ENCODE results near the gene LRP1. TPM values are rescaled to one million over a fixed set of nuclear protein-coding genes. Genes with fewer than 3 reads are reported as not detected.

LRP1 gene
- total and polyA plus RNA-seq, 2 of the 13 experiments (the other 11 are each of a cell fraction or from before 2014, with no cell fraction given) = 14.7 to 30.8 TPM

GRCh38 chr12:57236201-57236924 lies 108.1 kb downstream of the LRP1 start (continued):
- TF ChIP-seq, protein P1, sequence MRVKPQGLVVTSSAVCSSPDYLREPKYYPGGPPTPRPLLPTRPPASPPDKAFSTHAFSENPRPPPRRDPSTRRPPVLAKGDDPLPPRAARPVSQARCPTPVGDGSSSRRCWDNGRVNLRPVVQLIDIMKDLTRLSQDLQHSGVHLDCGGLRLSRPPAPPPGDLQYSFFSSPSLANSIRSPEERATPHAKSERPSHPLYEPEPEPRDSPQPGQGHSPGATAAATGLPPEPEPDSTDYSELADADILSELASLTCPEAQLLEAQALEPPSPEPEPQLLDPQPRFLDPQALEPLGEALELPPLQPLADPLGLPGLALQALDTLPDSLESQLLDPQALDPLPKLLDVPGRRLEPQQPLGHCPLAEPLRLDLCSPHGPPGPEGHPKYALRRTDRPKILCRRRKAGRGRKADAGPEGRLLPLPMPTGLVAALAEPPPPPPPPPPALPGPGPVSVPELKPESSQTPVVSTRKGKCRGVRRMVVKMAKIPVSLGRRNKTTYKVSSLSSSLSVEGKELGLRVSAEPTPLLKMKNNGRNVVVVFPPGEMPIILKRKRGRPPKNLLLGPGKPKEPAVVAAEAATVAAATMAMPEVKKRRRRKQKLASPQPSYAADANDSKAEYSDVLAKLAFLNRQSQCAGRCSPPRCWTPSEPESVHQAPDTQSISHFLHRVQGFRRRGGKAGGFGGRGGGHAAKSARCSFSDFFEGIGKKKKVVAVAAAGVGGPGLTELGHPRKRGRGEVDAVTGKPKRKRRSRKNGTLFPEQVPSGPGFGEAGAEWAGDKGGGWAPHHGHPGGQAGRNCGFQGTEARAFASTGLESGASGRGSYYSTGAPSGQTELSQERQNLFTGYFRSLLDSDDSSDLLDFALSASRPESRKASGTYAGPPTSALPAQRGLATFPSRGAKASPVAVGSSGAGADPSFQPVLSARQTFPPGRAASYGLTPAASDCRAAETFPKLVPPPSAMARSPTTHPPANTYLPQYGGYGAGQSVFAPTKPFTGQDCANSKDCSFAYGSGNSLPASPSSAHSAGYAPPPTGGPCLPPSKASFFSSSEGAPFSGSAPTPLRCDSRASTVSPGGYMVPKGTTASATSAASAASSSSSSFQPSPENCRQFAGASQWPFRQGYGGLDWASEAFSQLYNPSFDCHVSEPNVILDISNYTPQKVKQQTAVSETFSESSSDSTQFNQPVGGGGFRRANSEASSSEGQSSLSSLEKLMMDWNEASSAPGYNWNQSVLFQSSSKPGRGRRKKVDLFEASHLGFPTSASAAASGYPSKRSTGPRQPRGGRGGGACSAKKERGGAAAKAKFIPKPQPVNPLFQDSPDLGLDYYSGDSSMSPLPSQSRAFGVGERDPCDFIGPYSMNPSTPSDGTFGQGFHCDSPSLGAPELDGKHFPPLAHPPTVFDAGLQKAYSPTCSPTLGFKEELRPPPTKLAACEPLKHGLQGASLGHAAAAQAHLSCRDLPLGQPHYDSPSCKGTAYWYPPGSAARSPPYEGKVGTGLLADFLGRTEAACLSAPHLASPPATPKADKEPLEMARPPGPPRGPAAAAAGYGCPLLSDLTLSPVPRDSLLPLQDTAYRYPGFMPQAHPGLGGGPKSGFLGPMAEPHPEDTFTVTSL (CRISPR knock-in tag; IDR thresholded peaks at IDR 0.05; ENCODE audit: borderline replicate concordance) = no peak
- TF ChIP-seq ZNF674 (CRISPR knock-in tag; IDR thresholded peaks at IDR 0.05; ENCODE audit: low read depth) (no peak), ZNF44 (CRISPR knock-in tag; IDR thresholded peaks at IDR 0.05) (no peak), ZNF652 (CRISPR knock-in tag; IDR thresholded peaks at IDR 0.05; ENCODE audit: borderline replicate concordance, low read depth) (no peak), ZNF691 (CRISPR knock-in tag; IDR thresholded peaks at IDR 0.05; ENCODE audit: borderline replicate concordance, low read depth) (no peak), ZSCAN21 (CRISPR knock-in tag; IDR thresholded peaks at IDR 0.05; ENCODE audit: borderline replicate concordance) (no peak)
- TF ChIP-seq, protein P2, sequence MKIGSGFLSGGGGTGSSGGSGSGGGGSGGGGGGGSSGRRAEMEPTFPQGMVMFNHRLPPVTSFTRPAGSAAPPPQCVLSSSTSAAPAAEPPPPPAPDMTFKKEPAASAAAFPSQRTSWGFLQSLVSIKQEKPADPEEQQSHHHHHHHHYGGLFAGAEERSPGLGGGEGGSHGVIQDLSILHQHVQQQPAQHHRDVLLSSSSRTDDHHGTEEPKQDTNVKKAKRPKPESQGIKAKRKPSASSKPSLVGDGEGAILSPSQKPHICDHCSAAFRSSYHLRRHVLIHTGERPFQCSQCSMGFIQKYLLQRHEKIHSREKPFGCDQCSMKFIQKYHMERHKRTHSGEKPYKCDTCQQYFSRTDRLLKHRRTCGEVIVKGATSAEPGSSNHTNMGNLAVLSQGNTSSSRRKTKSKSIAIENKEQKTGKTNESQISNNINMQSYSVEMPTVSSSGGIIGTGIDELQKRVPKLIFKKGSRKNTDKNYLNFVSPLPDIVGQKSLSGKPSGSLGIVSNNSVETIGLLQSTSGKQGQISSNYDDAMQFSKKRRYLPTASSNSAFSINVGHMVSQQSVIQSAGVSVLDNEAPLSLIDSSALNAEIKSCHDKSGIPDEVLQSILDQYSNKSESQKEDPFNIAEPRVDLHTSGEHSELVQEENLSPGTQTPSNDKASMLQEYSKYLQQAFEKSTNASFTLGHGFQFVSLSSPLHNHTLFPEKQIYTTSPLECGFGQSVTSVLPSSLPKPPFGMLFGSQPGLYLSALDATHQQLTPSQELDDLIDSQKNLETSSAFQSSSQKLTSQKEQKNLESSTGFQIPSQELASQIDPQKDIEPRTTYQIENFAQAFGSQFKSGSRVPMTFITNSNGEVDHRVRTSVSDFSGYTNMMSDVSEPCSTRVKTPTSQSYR (CRISPR knock-in tag; IDR thresholded peaks at IDR 0.05; ENCODE audit: borderline replicate concordance) = no peak

Measured in HepG2 (cell line).